Neural crest cell (in vitro differentiated cells): ENCODE results near the gene MYRFL. TPM values are rescaled to one million over a fixed set of nuclear protein-coding genes. Genes with fewer than 3 reads are reported as not detected.

Experiments used
- DNase-seq: peaks from one replicate; pipeline ENCODE4 v3.0.0; 2021; ENCODE audit warnings: low read depth, mixed read lengths, low spot score
- H3K27ac Mint-ChIP-seq: one replicate; pipeline ENCODE4 v1.8.0; 2021; ENCODE audit warnings: mild to moderate bottlenecking, mixed read lengths; ENCODE audit not compliant: unreplicated experiment
- H3K27me3 Mint-ChIP-seq: 2 replicates; pipeline ENCODE4 v1.8.0; 2021; ENCODE audit warnings: low read depth, mild to moderate bottlenecking, mixed read lengths
- H3K36me3 Mint-ChIP-seq: 2 replicates; pipeline ENCODE4 v1.8.0; 2021; ENCODE audit warnings: low read depth, mild to moderate bottlenecking, mixed read lengths
- H3K4me1 Mint-ChIP-seq: 2 replicates; pipeline ENCODE4 v1.8.0; 2021; ENCODE audit warnings: mixed read lengths
- H3K4me3 Mint-ChIP-seq: one replicate; pipeline ENCODE4 v1.8.0; 2021; ENCODE audit warnings: mild to moderate bottlenecking, mixed read lengths
- H3K9me3 Mint-ChIP-seq: 2 replicates; pipeline ENCODE4 v1.8.0; 2021; ENCODE audit warnings: mixed read lengths
- CTCF ChIP-seq: fragments of 200-600 bp; sonication (generic); conservative IDR thresholded peaks from 2 replicates; pipeline ENCODE4 v1.5.0; 2021; ENCODE audit warnings: antibody characterized with exemption, mild to moderate bottlenecking
- total RNA-seq: library from RNA; stranded (reverse); gene quantifications from 2 replicates; pipeline ENCODE4 v1.2.1, GENCODE V29; 2021

MYRFL gene
- total RNA-seq, 1 donor from 2014 or later = 0.42 TPM

GRCh38 chr12:69984241-69984640 lies 159.2 kb downstream of the MYRFL start:
- Mint-ChIP-seq H3K27me3 (no peaks in the 10 kb centered on the region), H3K4me3 (no peak overlapping the region), H3K36me3 (no peaks in the 10 kb centered on the region), H3K27ac (no peak overlapping the region), H3K9me3 (peaks cover 7% of the 10 kb centered on the region), H3K4me1 (no peaks in the 10 kb centered on the region)
- DNase-seq = no peak
- no peak for TF ChIP-seq CTCF

- Mint-ChIP-seq H3K27me3 (no peaks in the 10 kb centered on the region), H3K9me3 (peaks cover 7% of the 10 kb centered on the region), H3K27ac (no peak overlapping the region), H3K4me3 (no peak overlapping the region), H3K36me3 (no peaks in the 10 kb centered on the region), H3K4me1 (no peaks in the 10 kb centered on the region)
- TF ChIP-seq CTCF = peak; percentile 53
- no peak for DNase-seq
These were observed 160.6 kb downstream of the MYRFL start for GRCh38 chr12:69985656-69986055.

GRCh38 chr12:69986114-69986513 lies 161.1 kb downstream of the MYRFL start:
- Mint-ChIP-seq H3K4me1 (no peaks in the 10 kb centered on the region), H3K27me3 (no peaks in the 10 kb centered on the region)
- no peak for DNase-seq

GRCh38 chr12:69987579-69988091 lies 162.6 kb downstream of the MYRFL start:
- Mint-ChIP-seq H3K9me3 (peaks cover 8% of the 10 kb centered on the region), H3K4me1 (no peaks in the 10 kb centered on the region), H3K27ac (no peak overlapping the region), H3K4me3 (no peak overlapping the region), H3K36me3 (peaks cover 2% of the 10 kb centered on the region), H3K27me3 (no peaks in the 10 kb centered on the region)
- DNase-seq = no peak
- TF ChIP-seq CTCF = no peak

More at GRCh38 chr12:69986114-69986513, 161.1 kb downstream of the MYRFL start:
- Mint-ChIP-seq H3K27ac (no peak overlapping the region), H3K4me3 (no peak overlapping the region), H3K9me3 (peaks cover 7% of the 10 kb centered on the region), H3K36me3 (no peaks in the 10 kb centered on the region)
- no peak for TF ChIP-seq CTCF

GRCh38 chr12:69988481-69989321 lies 163.7 kb downstream of the MYRFL start:
- no peak overlapping the region for H3K27ac Mint-ChIP-seq
- H3K36me3 Mint-ChIP-seq = peaks cover 2% of the 10 kb centered on the region
- DNase-seq = no peak
- H3K9me3 Mint-ChIP-seq = peaks cover 7% of the 10 kb centered on the region
- no peaks in the 10 kb centered on the region for H3K27me3 Mint-ChIP-seq
- no peaks in the 10 kb centered on the region for H3K4me1 Mint-ChIP-seq
- TF ChIP-seq CTCF = no peak
- H3K4me3 Mint-ChIP-seq = no peak overlapping the region
